ENCODE measurements around the gene CCDC124.
"Not testable (repeated sequence)": the region's sequence is repeated elsewhere in the genome, so short reads cannot be mapped to it uniquely, and the experiment has no call there.

The CCDC124 gene

GRCh38 chr19:17932485-17933338 is at the start of gene CCDC124:
Gene CCDC124, plus strand, starts transcription at chr19:17933015. Its CDS starts 3,406 bp downstream, at chr19:17936421.
- peak; percentile 77 for DNase-seq (ENCODE audit: low read depth)

- DNase-seq (ENCODE audit: low read depth) = no peak
Measured at GRCh38 chr19:17883627-17884410, 49.0 kb upstream of the CCDC124 start.

- no peak for DNase-seq (ENCODE audit: low read depth)
Measured at GRCh38 chr19:17886515-17886914, 46.3 kb upstream of the CCDC124 start.

DNA sequence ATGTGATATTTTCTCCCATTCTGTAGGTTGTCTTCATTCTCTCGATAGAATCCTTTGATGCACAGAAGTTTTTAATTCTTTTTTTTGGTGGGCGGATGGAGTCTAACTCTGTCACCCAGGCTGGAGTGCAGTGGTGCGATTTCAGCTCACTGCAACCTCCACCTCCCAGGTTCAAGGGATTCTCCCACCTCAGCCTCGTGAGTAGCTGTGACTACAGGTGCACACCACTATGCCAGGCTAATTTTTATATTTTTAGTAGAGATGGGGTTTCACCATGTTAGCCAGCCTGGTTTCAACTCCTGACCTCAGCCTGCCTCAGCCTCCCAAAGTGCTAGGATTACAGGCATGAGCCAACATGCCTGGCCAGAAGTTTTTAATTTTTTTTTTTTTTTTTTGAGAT is 45.6 kb upstream of the CCDC124 start:
- not testable (repeated sequence) for DNase-seq (ENCODE audit: low read depth)

GRCh38 chr19:17888260-17888659 is 44.6 kb upstream of the CCDC124 start:
- DNase-seq (ENCODE audit: low read depth) = no peak

DNA sequence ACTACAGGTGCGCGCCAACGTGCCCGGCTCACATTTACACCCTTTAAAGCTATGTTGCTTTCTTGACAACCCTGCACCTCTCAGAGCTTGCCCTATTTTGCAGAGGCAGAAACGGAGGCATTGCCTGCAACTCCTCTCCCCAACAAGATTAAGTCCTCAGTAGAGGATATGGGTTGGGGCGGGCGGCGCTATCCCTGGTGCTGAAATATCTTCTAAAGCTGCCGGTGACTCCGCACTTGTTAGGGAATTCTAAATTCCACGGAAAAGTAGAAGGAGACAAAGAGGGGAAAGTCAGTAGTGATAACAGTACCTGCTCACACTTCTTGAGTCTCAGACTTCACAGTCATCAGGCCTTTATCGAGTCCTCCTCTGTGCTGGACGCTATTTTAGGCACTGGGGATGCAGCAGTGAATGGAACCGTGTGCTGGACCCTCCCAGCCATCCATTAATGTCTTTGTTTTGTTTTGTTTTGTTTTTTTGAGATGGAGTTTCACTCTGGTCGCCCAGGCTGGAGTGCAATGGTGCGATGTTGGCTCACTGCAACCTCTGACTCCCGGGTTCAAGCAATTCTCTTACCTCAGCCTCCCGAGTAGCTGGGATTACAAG is 43.1 kb upstream of the CCDC124 start:
- DNase-seq (ENCODE audit: low read depth) = no peak

- no peak for DNase-seq (ENCODE audit: low read depth)
Measured at GRCh38 chr19:17893766-17894165, 39.0 kb upstream of the CCDC124 start.

- DNase-seq (ENCODE audit: low read depth) = no peak
Measured at GRCh38 chr19:17902701-17903100, 30.1 kb upstream of the CCDC124 start.

DNA sequence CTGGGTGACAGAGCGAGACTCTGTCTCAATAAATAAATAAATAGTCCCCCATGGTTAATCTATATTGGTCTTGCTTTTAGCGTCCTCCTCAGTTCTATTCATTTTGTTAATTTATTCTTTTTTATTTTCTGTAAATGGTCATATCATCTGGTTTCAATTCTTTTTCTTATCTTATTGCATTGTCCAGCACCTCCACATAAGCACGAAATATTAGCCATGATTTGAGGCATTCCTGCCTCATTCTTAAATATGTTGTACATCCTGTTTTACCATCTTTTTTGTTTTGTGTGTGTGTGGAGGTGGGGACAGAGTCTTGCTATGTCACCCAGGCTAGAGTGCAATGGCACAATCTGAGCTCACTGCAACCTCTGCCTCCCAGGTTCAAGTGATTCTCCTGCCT is 24.6 kb upstream of the CCDC124 start:
- DNase-seq (ENCODE audit: low read depth) = no peak

DNA sequence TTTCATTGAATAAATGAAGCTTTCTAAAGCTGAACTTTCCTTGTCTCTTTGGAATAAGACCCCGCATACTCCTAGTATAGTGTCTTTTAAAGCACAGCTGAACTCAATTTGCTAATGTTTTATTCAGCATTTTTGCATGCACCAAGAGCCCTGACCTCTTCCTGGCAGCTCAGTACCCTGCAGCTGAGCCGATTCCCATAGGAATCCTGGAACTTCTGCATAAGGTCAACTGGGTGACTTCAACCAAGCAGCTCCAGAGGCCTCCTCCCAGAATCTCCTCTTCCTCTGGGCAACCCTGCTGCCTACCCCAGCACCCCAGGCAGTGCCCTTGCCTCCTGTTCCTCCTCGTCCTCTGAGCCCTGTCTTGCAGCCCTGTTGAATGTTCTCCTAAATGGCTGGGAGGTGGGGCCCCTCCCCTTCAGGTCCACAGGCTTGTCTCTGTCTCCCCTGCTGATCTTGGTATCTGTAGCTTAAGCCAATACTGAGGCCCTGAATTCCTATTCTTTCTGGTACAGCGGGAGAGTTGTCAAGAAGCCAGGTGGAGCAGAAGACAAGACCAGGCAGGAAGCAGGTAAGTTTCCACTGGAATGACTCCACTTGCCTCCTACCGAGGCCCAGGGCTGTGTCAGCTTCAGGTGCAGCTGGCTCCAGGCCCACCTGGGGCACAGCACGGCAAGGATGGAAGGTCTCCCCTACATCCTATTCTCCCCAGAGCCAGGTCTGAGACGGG is 23.6 kb upstream of the CCDC124 start:
- no peak for DNase-seq (ENCODE audit: low read depth)

DNA sequence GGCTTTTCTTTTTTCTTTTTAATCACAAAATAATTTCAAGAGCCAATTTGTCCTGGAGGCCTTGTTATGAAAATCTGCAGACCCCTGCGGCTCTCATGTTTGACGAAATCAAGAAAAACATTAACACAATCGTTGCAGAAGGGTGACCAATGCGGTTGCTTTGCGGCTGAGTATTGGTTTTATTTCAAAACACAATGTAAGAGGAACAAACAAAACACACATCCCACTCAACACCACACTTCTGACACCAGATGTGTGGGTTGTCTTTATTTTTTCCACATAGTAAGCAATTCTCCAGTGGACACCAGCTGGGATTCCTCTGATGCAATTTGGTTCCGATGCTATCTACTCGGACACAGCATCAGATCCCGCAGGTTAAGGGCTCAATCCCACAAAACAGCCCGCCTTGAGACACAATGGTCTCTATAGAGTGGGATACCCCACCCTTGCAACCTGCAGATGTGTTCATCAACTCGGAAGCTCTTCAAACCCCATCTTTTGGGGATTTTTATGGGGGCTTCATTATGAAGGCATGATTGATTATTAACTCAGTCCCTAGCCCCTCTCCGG is 21.9 kb upstream of the CCDC124 start:
- DNase-seq (ENCODE audit: low read depth) = no peak

- no peak for DNase-seq (ENCODE audit: low read depth)
Measured at GRCh38 chr19:17915940-17916593, 16.7 kb upstream of the CCDC124 start.

DNA sequence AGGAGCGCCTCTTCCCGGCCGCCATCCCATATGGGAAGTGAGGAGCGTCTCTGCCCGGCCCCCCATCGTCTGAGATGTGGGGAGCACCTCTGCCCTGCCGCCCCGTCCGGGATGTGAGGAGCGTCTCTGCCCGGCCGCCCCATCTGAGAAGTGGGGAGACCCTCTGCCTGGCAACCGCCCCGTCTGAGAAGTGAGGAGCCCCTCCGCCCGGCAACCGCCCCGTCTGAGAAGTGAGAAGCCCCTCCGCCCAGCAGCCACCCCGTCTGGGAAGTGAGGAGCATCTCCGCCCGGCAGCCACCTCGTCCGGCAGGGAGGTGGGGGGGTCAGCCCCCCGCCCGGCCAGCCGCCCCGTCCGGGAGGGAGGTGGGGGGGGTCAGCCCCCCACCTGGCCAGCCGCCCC is 14.7 kb upstream of the CCDC124 start:
- not testable (repeated sequence) for DNase-seq (ENCODE audit: low read depth)

- not testable (repeated sequence) for DNase-seq (ENCODE audit: low read depth)
Measured at GRCh38 chr19:17919122-17919521, 13.7 kb upstream of the CCDC124 start.

DNA sequence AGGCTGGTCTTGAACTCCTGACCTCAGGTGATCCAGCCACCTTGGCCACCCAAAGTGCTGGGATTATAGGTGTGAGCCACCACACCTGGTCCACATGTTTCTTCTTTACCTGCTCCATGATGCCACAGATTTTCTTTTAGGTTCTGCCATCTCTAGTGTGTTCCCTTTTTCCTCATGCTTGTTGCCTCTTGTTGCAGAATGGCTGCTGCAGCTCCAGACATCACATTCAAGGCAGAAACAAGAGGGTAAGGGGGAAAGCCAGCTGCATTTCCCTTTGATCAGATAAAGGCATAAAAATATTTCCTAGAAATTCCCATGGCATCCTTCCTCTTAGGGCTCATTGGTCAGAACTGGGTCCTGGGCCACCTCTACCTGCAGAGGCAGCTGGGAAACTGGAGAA is 12.3 kb upstream of the CCDC124 start:
- DNase-seq (ENCODE audit: low read depth) = no peak

- DNase-seq (ENCODE audit: low read depth) = no peak
Measured at GRCh38 chr19:17922138-17922537, 10.7 kb upstream of the CCDC124 start.

GRCh38 chr19:17926044-17926443 is 6.8 kb upstream of the CCDC124 start:
- no peak for DNase-seq (ENCODE audit: low read depth)

- no peak for DNase-seq (ENCODE audit: low read depth)
Measured at GRCh38 chr19:17929056-17929455, 3.8 kb upstream of the CCDC124 start.

GRCh38 chr19:17931532-17932191 is 1.2 kb upstream of the CCDC124 start:
- no peak for DNase-seq (ENCODE audit: low read depth)

DNA sequence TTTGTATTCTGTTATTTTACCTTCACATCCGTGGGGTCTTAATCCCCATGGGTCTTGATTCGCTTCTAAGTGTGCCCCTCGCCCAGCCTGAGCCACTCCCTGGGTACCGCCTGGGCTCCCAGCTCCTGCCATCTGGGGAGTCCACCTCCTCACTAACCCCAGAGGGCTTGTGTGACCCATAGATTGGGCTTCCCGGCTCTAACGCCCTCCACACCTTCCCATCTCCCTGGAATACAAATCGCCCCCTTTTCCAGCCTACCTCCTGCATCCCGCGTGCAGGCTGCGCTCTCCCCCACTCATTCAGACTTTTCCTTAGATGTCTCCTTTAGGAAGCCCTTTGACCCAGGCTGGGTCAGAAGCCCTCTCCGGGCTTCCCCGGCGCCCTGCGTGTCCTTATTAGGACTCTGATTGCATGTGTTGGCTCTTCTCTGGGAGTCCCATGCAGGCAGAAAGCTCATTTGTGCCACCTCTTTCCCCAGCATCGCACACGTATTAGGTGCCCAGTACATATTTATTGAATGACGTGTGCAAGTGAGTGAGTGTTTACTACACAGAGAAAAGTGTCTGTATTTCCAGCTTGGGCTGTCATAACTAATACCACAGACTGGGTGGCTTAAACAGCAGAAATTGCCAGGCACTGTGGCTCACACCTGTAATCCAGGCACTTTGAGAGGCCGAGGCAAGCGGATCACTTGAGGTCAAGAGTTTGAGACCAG is 757 bp downstream of the CCDC124 start:
- DNase-seq (ENCODE audit: low read depth) = no peak

Data from HS-27A (cell line).